ENCODE results near the gene CASD1.

GRCh38 chr7:94532676-94533075 is 23.1 kb downstream of the CASD1 start:
- no peak for TF ChIP-seq REST (IDR thresholded peaks at IDR 0.05; ENCODE audit: low read depth)
- no peak for TF ChIP-seq CTCF (IDR thresholded peaks at IDR 0.05 in 2 of 3, conservative IDR thresholded peaks at IDR 0.05 in 1 of 3; ENCODE audit: borderline replicate concordance in 1 of 3, insufficient read depth in 1 of 3, low read depth in 2 of 3, low read length in 2 of 3)
- no peak for TF ChIP-seq EZH2 (IDR thresholded peaks at IDR 0.05)
- no peak for TF ChIP-seq POLR2AphosphoS5 (IDR thresholded peaks at IDR 0.05; ENCODE audit: low read depth, low read length)
- TF ChIP-seq ZNF274 (IDR thresholded peaks at IDR 0.05; ENCODE audit: low read depth, low read length): no peak
- no peak for TF ChIP-seq RAD21 (IDR thresholded peaks at IDR 0.05; ENCODE audit: low read depth)
